Islet precursor cell (in vitro differentiated cells): ENCODE results near the gene RAD51B.

ENCODE experiments used
- DNase-seq: peaks from one replicate; pipeline ENCODE4 v3.0.0-alpha.2; 2018

The RAD51B gene

GRCh38 chr14:68459480-68460136, 640.0 kb downstream of the RAD51B start:
- DNase-seq = no peak

DNA sequence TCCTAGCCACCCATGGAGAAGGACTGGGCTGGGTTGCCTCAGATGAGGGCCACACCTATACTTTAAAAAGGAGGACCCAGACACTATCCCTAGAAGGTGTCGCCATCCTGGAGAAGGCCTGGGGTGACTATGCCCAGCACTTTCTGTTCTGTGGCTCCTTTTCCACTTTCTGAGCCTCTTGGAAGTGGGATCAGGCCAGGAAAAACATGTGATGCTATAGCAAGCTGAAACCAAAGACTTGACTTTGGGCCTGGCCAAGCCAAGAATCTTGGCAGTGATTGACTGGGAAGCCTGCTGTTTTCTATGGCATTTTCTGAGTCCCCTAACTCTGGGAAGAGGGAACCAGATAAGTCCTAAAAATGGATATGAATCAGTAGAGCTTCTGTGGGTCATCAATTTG, 641.0 kb downstream of the RAD51B start:
- DNase-seq = peak; percentile 22

- no peak for DNase-seq
These were observed 641.5 kb downstream of the RAD51B start for GRCh38 chr14:68461086-68461485.

- no peak for DNase-seq
These were observed 643.1 kb downstream of the RAD51B start for GRCh38 chr14:68462683-68463082.

- DNase-seq = no peak
These were observed 643.7 kb downstream of the RAD51B start for GRCh38 chr14:68463299-68463698.

GRCh38 chr14:68463705-68464374, 644.3 kb downstream of the RAD51B start:
- DNase-seq = no peak

DNA sequence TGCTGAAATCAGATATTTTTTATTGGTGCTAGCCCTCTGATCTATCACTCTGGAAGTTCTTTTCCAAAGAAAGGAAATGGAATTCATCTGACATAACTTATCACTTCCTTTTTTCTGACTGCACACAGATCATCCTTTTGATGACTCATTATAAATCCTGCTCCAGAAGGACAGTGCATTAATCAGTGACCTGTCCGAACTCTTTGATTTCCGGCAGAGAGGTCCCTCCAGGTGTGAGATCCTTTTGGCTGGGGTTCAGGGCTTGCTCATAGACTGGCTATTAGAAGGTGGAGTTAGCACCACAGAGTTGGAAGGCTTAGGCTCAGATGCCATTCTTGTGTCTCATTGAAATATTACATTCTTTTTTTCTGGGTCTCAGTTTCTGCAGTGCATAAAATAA, 645.1 kb downstream of the RAD51B start:
- no peak for DNase-seq

- no peak for DNase-seq
These were observed 647.0 kb downstream of the RAD51B start for GRCh38 chr14:68466491-68466977.

GRCh38 chr14:68467425-68467824, 647.8 kb downstream of the RAD51B start:
- no peak for DNase-seq

- peak; percentile 87 for DNase-seq
These were observed 649.0 kb downstream of the RAD51B start for GRCh38 chr14:68468437-68469207.

GRCh38 chr14:68469208-68469713, 649.7 kb downstream of the RAD51B start:
- no peak for DNase-seq

DNA sequence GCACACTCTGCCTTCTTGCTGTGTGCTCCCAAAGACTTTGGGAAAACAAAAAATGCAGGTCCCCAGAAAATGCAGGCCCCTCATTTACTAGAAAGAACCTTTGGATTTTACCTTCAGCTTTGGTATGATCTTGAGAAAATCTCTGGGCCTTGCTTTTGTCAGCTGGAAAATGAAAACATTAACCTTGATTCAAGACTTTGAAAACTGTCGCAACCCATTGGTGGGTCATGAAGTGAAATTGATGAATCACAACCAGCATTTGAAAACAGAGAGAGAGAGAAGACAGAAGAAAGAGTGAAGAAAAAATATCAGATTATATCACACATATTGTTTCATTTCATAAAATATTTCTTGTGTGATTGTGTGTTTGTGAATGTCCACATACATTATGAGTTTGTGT, 650.8 kb downstream of the RAD51B start:
- no peak for DNase-seq

DNA sequence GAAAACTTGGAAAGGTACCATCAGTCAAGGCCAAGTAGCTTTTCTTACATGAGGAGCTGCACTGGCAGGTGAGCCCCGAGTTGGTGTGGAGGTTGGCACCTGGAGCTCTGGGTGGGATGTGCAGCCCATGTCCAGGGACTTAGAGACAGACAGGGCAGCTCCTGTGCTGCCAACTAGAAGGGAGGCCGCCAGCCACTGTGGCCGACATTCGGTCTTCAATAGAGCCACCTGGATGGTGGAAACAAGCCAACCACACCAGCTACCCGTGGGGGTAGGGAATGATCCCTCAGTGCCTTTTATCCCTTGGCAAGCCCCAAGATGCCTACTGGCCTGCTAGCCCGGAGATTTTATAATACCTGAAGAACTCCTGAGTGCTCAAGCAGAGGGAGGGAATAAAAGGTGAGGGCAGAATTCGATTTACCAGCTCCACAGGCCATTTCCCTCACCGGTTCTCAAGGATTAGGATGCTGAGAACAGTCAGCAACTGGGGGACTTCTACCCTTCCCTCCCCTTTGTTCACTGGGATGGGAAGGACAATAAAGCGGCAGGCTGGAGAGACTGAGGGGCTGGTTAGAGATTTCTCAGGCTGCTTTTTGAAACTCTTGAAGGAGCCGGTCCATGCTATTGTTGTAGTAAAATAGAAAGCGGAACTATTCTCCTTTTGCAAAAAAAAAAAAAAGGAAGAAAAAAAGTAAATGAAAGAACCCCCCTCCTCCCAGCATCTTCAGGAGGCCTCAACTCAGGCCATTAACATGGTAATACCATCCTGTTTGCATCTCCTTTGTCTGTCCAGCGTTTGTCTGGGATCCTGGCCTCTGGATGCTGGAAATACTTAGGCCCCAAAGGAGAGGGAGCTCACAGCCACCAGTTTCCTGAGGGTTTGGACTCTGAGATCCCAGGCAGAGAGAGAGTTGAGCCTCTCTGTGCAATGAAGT, 651.7 kb downstream of the RAD51B start:
- no peak for DNase-seq

DNA sequence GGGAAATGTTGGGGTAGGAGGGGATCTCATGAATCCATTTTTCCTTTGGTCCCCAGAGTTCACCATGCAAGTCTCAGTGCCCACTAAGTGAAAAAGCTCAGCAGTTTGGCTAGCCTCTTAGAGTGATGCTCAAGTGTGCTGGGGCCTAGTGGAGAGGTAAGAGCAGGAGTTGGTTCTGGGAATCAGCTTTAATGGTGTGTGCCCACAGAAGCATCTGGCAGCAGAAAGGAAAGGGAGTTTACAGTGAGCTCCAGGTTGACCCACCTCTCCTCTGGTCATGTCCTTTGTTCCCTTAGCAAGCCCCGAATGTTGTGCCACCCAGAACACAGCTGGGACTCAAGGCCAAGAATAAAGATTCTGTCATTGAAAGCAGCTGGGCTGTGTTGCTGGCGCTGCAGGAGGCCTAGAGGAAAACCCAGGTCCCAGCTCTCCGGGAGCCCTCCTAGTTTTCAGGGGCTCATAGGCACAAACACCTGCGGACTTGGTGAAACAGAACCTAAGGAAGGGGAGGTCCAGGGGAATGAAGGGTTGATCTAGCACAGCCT, 652.5 kb downstream of the RAD51B start:
- DNase-seq = no peak

- no peak for DNase-seq
These were observed 653.5 kb downstream of the RAD51B start for GRCh38 chr14:68473069-68473468.

DNA sequence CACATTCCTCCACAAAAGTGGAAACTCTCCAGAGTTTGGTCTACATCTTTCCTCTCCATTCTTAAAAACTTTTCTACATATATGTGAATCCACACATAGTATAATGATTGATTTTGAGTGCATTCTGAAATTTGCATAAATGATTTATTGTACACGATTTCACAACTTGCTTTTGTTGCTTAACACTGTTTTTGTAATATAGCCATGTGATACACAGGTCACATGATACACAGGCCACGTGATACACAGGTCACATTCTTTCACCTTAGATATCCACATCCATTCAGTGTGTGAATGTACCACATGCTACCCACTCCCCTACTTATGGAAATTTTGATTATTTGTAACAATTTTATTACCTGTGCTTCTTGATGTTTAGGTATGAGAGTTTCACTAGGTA, 654.2 kb downstream of the RAD51B start:
- no peak for DNase-seq

- DNase-seq = peak; percentile 75
These were observed 655.2 kb downstream of the RAD51B start for GRCh38 chr14:68474741-68475140.

GRCh38 chr14:68475802-68476201, 656.2 kb downstream of the RAD51B start:
- DNase-seq = no peak

GRCh38 chr14:68476212-68477109, 656.9 kb downstream of the RAD51B start:
- no peak for DNase-seq

GRCh38 chr14:68477110-68477455, 657.5 kb downstream of the RAD51B start:
- no peak for DNase-seq

DNA sequence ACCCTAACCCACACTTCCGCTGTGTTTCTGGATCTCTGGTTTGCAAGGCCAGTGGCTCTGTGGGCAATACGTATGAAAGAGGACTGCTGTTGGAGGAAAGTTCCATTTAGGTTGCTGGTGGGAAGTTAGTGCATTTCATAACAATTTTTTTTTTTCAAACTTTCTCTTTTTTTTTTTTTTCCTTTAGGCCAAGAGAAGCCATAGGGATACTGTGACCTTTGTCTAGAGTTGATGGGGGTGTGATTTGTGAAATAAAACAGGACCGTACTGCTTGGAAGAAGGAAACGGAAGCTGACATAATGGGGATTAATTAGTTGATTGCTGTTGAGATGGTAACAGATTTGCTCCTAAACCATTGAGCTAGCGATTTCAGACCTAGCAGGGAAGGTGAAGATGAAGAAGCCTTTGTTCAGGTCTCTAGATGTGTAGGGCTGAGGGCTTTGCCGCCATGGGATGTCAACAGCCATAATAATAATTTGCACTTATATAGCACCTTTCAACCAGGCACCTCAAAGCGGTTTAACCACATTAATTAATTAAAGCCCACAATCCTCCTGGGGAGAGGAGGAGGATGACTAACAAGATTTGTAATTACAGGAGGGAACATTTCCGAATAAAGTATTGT, 658.0 kb downstream of the RAD51B start:
- DNase-seq = no peak
